ENCODE results near the gene EEF1A2.
"Not testable (repeated sequence)": the region's sequence is repeated elsewhere in the genome, so short reads cannot be mapped to it uniquely, and the experiment has no call there.

EEF1A2 gene

DNA sequence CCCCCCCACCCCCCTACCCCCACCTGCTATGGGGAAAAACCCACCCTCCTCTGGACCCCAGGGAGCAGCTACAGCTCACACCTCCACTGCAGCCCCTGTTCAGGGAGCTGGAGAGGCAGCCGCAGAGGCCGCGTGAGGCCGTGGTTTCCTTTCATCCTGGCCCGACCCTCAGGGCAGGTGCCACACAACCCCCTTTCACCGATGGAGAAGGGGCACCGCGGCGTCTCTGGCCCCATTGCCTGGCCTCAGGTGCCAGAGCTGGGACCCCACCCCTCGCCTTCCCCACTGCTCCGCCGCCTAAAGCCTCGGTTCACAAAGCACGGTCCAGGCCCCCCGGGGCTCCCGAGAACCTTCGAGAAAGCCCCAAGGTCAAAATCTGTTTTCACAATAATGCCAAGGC is 14.6 kb downstream of the EEF1A2 start:
- no peak for DNase-seq

GRCh38 chr20:63483834-63484233 is 15.0 kb downstream of the EEF1A2 start:
- no peak for DNase-seq

GRCh38 chr20:63482021-63482587 is 16.8 kb downstream of the EEF1A2 start:
- DNase-seq, result no peak

DNA sequence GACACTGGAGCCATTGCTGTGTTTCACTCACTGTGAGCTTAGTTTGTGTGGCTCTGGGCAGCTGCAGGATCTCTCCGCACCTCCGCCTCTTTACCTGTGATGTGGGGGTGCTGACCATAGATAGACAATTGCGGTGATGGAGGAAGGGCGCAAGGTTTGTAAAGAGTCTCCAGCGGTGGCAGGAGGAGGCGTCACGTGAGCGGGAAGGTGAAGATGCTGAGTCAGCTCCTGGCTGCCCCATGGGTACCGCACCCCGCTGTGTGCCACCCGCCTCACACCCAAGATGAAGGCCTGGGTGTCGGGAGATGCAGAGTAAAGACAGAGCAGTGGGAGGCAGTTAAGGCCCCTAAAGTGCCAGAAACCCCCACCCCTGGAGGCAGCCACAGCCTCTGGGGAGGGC is 17.4 kb downstream of the EEF1A2 start:
- DNase-seq, result no peak

GRCh38 chr20:63479695-63480419 is 19.0 kb downstream of the EEF1A2 start:
- DNase-seq, result not testable (repeated sequence)

GRCh38 chr20:63478346-63479302 is 20.3 kb downstream of the EEF1A2 start:
- no peak for DNase-seq

DNA sequence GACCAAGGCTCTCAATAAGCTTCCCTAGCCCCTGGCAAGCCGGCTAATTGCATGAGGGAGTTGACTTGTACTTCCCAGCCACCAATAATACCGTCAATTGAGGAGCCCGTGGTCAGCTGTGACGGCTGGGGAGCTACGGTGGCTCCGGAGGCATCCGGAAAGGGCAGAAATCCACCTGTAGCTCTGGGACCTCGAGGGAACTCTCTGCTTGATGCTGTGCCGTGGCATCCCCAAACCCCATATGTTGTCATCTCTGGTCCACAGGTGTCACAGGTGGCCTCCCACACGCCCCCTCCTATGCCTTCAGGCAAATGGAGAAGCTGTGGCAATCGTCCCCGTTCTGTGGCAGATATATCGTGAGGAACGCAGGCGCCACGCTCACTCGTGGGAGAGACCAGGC is 20.9 kb downstream of the EEF1A2 start:
- DNase-seq, result no peak

DNA sequence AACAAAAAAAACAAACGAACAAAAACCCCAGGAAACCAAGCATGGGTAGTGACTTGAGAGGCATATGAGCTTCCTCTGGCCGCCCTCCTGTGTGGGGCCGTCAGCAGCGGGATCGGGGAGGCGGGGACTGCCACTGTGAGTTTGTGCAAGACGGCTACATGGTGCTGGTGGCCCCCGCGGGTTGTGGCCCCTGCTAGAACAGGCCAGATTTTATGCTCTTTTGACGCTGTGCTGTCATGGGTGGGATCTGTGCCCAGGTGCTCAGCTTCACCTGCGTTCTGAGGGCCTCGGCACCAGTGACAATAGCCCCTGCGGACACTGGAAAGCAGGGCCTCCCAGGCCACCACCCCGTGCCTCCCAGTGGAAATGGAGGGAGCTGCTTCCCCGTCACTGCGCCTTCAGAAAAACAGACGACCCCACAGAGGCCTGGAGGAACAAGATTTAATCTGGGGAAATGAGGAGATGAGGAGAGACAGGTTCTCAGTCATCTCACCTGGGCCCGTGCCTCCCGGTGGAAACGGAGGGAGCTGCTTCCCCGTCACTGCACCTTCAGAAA is 21.7 kb downstream of the EEF1A2 start:
- no peak for DNase-seq

GRCh38 chr20:63475209-63475608 is 23.7 kb downstream of the EEF1A2 start:
- no peak for DNase-seq

DNA sequence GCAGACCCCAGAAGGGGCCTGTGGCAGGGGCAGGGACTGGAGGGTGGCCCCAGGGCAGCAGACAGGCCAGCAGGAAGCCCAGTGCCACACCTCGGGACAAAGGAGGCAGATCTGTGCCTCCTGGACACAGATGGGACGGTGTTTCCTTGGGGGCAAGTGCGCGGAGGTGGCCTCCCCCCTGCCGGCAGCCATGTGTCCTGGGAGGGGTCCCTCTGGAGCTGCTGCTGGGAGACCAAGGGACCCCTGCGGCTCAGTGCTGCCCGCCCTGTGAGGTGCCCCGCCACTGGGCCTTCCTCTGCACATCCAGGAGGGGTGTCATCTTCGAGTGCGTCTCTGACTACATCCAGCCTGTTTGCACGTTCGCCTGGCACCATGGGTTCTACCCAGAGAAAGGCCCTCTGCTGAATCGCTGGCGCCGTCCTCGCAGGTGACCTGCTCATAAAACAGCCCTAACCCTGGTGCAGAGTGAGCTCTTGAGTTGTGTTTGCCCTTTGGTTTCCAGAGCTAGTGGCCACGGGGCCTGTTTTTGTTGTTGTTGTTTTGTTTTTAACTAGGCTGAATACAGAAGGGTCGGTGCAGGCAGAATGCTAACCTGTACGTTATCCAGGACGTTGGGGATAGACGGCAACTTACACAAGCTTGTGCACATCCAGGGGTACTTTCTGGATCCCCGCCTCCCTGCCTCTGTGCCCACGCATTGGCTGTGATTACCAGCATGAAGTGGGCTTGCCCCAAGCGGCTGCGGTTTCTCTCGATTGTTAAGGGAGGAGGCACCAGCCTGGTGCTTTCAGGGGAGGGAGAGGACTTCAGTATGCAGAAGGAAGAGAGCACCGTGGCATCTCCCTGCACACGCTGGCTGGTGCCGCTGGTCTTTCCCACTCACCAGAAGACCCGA is 25.1 kb downstream of the EEF1A2 start:
- no peak for DNase-seq

DNA sequence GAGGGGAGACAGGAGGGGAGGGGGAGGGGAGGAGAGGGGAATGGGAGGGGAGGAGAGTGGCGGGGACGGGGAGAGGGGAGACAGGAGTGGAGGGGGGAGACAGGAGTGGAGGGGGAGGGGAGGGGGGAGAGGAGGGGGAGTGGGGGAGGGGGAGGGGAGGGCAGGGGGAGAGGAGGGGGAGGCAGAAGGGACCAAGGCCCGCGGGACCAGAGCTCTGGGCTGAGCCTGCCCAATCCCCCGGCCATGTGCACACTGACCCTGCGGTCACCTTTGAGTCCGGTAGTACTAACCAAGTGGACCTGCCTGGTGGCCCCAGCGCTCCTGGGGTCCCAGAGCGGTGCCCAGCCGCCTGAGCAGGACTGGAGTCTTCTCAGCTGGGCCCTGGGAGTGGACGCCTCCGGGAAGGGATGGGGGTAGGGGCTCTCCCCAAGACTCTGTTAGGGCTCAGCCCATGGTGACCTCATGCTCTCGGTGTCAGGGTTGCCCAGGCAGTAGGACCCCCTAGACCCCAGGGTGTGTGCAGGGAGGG is 26.0 kb downstream of the EEF1A2 start:
- no peak for DNase-seq

DNA sequence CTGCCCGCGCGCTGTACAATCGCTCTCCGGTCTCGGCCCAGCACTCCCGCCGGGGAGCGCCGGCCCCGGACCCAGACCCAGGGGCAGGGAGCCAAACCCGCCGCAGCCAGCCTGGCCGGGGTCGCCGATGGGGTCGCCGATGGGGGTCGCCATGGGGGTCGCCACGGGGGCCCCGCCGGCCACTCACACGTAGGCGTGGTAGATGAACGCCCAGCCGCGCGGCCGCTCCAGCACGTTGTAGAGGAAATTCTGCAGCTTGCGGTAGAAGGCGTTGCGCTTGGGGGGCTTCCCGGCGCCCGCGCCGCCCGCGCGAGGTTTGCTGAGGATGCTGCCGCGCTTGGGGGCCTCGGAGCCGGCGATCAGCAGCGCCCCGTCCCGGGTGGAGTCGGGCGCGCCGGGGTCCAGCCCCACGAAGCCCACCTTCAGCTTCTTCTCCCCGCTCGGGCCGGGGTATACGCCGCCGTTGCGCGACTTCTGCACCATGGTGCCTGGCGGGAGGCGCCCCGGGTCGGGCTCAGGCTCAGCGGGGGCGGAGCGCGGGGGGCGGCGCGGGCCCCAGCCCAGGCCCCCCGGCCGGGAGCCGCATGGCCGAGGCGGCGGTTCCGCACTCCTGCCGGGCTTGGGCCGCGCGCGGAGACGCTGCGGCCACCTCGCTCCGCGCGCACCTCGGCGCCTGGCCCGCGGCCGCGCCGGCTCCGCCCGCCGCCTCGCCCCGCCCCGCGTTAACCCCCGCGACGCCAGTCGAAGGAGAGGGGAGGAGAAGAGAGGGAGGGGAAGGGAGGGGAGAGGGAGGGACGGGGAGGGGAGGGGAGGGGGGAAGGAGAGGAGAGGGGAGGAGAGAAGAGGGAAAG is 26.7 kb downstream of the EEF1A2 start, which contains the start of gene KCNQ2:
Gene KCNQ2 (minus strand): TSS at position 675 of the 851 bp plus-strand sequence. CDS start 192 bp downstream, at position 483.
- DNase-seq, result no peak

DNA sequence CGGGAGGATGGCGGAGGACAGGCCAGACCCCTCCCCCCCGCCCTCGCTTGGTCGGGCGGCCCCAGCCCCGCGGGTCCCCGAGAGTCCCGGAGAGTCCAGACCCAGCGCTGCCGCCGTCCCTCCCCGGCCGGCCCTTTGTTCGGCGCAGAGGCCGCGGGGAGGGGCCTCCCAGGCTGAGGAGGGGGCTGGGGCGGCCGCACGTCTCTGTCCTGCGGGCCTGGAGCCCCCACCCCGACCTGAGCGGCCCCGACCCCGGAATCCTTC is 27.2 kb downstream of the EEF1A2 start:
- no peak for DNase-seq

DNA sequence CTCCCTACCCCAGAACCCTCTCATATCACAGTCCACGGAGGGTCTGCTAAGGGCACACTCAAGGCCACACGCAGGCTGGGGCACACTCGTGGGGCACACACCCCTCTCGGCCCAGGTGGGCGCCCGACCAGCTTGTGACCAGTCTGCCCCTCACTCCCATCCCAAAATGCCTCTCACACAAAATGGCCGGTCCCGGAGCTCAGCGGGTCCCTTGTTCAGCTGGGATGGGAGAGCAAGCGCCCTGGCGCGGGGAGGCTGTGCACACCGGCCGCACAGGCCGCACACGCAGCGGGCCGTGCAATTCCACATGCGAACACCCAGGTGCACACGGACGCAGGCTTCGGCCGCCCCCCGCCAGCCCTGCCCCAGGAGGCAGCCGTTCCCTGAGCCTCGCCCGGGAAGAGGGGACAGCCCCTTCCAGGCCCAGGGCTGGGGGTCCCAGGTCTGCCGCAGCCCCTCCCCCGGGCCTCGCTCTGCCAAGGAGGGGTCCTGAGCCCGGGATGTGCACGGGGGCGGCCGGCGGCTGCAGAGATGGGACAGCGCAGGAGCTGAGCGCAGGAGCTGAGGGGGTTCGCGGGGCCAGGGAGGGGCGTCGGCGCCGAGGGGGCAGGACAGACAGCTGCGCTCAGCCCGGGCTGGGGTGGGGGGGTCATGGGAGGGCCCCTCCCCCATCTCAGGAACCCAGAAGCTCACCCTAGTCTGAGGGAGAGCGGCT is 27.7 kb downstream of the EEF1A2 start:
- no peak for DNase-seq

- no peak for DNase-seq
These were observed 28.5 kb downstream of the EEF1A2 start for GRCh38 chr20:63470410-63470809.

DNA sequence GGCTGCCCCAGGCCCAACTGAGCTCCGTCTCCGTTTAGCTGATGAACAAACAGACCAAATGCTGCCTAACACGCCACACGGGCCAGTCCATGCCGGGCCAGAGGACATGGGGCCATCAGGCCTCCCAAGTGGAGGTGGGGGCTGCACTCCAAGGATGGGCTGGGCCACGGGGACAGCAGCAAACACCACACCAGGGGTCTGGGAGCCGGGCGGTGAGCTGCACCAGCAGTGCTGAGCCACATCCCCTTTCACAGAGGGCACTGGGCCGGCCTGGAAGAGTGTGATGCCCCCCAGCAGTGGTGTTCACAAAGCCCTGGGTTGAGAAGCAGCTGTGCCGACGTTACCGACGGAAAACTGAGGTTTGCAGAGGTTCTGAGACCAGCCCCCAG is 29.2 kb downstream of the EEF1A2 start:
- DNase-seq, result no peak

DNA sequence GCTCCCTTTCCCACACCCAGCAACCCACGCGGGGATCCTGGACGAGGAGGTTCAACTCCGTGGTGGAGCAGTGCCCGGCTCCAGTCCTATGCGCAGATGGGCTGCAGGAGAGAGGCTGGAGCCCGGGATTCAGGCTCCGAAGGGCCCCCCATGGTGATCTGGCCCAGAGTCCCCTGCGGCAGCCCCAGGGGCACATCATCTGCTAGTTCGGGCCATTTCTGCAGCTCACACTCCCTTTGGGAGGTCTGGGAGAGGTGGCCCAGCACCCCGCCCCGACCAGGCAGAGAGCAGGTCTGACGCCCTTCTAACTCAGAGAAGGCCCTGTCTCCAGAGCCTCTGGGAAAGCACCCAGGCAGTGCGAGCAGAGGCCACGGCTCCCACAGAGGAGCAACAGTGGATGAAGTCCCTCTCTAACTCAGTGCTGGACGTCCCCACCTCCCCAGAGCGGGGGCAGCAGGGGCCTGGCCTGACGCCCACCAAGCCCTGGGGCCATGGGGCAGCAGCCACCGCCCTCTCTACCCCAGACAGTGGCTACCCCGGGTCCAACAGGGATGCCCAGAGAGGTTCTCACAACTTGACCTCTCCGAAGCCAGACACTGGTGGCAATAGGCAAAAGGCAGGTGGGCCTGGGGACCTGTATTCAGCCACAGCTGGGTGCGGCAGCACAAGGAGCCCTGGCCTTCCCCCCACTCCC is 29.7 kb downstream of the EEF1A2 start:
- DNase-seq, result no peak

DNA sequence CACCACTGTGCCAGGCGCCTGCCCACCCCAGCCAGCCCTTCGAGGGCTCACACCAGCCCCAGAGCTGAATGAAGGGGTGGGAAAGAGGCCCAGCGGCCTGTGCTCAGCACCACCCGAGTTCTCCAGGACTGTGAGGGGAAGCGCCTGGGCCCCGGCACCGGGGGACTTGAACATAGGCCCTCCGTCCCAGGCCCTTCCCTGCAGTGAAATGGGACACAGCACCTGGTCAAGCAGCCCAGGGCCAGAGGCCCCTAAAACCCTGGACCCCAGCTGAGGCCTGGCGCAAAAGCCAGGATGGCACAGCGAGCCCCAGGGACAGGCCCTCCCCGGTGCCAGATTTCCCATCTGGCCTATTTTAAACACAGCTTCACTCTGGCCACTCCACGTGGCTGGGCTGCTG is 30.5 kb downstream of the EEF1A2 start:
- no peak for DNase-seq

- no peak for DNase-seq
These were observed 31.4 kb downstream of the EEF1A2 start for GRCh38 chr20:63467294-63468083.

Measured in NCI-H748 treated with DMSO at 0.1 percent for 48 hours (cell line).